HG02981 (cell line): ENCODE data around the gene TMED6.
"Not testable (repeated sequence)": the region's sequence is repeated elsewhere in the genome, so short reads cannot be mapped to it uniquely, and the experiment has no call there.

ENCODE experiments used
- ATAC-seq: cut with Tn5 transposase; IDR thresholded peaks from one replicate; pipeline ENCODE4 v1.9.1; 2021; ENCODE audit warnings: mild to moderate bottlenecking, moderate library complexity; ENCODE audit not compliant: unreplicated experiment

TMED6 gene

DNA sequence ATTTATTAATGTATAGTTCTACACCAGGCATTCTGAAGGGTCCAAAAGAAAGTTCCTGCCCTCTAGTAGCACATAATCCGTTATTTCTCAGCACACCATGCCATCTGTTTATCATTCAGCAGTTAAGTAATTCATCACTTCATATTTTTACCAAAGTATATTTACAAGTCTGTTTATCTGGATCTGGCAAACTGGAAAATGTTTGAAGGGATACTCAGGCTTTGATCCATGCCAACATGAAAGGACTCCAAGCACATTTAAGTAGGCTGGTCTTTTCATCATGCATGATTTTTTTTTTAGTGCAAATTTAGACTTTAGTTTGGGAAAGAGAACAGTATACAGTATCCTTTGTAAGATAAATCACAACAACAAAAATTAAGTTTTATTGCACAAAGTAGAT lies 44.5 kb downstream of the TMED6 start:
- ATAC-seq: no peak

DNA sequence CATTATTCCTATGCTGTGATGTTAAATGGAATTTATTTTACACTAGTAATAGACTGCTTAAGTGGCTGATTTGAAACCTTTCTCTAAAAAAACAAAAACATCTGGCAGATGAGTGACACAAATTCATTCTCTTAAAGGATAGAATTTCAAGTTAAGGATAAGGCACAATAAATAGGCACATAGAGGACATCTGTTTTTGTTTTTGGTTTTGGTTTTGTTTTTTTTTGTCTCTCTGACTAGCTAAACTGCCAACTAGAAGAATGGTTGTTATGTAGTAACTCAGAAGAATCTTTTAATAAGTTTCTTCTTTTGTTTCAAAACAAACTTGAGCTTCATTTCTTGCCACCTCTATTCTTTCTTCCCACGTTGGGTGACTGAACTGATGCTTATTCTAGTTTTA lies 45.6 kb downstream of the TMED6 start:
- ATAC-seq: no peak

- ATAC-seq: no peak
Observed at GRCh38 chr16:69302301-69302700, 49.3 kb downstream of the TMED6 start.

DNA sequence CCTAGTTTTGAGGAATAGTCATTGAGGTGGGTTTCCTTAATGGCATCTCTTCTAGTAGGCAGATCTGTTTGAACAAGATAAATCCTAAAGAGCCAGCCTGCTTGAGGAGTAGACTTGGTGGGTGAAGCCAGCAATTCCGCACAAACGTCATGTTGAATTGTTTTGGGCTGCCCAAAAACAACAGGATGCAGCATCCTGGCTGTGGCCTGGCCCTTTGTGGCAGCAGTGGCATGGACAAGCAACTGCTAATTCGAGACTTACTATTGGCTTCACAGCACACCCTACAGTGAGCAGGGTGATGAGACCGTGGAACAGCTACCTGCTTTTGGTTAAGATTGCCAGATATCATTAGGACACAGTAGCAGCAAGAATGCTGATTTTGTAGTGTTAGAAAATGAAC lies 49.7 kb downstream of the TMED6 start:
- no peak for ATAC-seq

DNA sequence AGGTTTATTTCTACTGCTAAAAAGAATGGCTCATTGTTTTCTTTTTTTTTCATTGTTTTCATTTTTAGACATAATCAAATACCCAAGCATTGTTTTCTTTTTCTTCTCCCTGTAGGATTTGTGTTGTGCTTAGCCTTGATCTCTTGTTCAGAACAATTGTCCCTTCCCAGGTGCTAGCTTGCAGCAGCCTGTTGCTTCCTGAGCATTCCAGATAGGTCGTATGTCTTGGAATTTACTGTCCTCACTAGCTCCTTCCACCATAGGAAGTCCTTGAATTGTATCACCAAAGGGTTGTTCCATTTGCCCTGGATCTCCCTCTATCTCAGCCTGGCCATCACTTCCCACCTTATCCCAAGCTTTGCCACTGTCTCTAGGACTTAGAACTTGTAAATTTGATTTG lies 50.4 kb downstream of the TMED6 start:
- no peak for ATAC-seq

GRCh38 chr16:69298261-69298660 lies 53.3 kb downstream of the TMED6 start:
- no peak for ATAC-seq

DNA sequence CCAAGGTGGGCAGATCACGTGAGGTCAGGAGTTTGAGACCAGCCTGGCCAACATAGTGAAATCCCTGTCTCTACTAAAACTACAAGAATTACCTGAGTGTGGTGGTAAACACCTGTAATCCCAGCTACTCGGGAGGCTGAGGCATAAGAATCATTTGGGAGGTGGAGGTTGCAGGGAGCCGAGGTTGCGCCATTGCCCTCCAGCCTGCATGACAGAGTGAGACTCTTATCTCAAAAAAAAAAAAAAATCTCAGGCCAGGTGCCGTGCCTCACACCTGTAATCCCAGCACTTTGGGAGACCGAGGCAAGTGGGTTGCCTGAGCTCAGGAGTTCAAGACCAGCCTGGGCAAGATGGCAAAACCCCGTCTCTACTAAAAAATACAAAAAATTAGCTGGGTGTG lies 54.8 kb downstream of the TMED6 start:
- ATAC-seq: not testable (repeated sequence)

DNA sequence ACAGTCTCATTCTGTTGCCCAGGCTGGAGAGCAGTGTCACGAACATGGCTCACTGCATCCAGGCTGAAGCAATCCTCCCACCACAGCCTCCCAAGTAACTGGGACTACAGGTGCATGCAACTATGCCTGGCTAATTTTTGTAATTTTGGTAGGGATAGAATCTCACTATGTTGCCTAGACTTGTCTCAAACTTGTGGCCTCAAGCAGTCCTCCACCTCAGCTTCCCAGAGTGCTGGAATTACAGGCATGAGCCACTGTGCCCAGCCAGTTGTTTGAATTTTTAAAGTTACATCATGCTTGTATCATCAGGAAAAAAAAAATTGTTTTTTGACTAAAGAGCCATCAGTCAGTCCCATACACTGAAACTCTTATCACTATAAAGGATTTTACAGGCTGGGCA lies 57.5 kb downstream of the TMED6 start:
- no peak for ATAC-seq

DNA sequence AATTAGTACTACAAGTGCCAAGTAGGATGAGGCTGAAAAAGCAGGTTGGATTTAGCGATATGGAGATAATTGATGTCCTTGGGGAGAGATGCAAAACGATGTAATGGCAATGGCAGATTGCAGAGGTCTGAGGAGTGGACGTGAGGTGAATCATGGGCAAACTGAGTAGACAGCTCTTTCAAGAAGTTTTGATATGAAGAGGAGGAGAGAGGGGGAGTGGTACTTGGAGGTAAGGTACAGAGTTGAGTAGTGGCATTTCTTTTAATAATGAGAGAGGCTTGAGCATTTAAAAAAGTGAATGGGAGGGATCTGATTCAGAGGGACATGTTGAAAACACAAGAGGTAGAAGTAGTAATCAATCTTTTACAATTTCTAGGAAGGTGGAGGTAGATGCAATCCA lies 58.2 kb downstream of the TMED6 start:
- ATAC-seq: no peak
